H1 (cell line): Measurements from ENCODE around the gene RALY.

Experiments used
- CEBPB ChIP-seq: IDR thresholded peaks from 2 replicates; pipeline ENCODE4 v1.6.1; 2012; ENCODE audit warnings: low read depth, low read length
- CHD2 ChIP-seq: IDR thresholded peaks from 2 replicates; pipeline ENCODE4 v1.6.1; 2012; ENCODE audit warnings: low read length, improper control_type of control experiment
- CTCF ChIP-seq, 3 experiments: IDR thresholded peaks; 1 replicate in 2 of 3; 2 replicates in 1 of 3; pipeline versions ENCODE4 v1.5.1 to v1.6.1; 2011; ENCODE audit warnings: low read length in 3 of 3, mild to moderate bottlenecking in 3 of 3, inconsistent platforms in 2 of 3, low read depth in 1 of 3, moderate library complexity in 1 of 3; ENCODE audit not compliant: insufficient read depth in 1 of 3; ENCODE audit errors: control extremely low read depth in 1 of 3
- EP300 ChIP-seq, 2 experiments: IDR thresholded peaks; 1 replicate in 1 of 2; 2 replicates in 1 of 2; pipeline ENCODE4 v1.6.1; 2011 to 2012; ENCODE audit warnings: low read depth in 2 of 2, low read length in 2 of 2, mild to moderate bottlenecking in 2 of 2, borderline replicate concordance in 1 of 2, inconsistent platforms in 1 of 2, moderate library complexity in 1 of 2
- EZH2 ChIP-seq: fragments of 200-600 bp; sonication (generic); IDR thresholded peaks from 2 replicates; pipeline ENCODE4 v1.7.1; 2012; ENCODE audit warnings: low read depth, mild to moderate bottlenecking, moderate library complexity, low read length, inconsistent platforms; ENCODE audit not compliant: severe bottlenecking
- POLR2A ChIP-seq, 2 experiments: IDR thresholded peaks; 1 replicate in 1 of 2; 2 replicates in 1 of 2; pipeline ENCODE4 v1.6.1; 2011; ENCODE audit warnings: low read depth in 2 of 2, low read length in 2 of 2, mild to moderate bottlenecking in 2 of 2; ENCODE audit errors: control extremely low read depth in 1 of 2
- RAD21 ChIP-seq, 2 experiments: IDR thresholded peaks in 1 of 2; conservative IDR thresholded peaks in 1 of 2; 2 replicates each; pipeline ENCODE4 v1.6.1; 2011; ENCODE audit warnings: low read depth in 2 of 2, low read length in 2 of 2, improper control_type of control experiment in 1 of 2, inconsistent platforms in 1 of 2, mild to moderate bottlenecking in 1 of 2, moderate library complexity in 1 of 2
- RFX5 ChIP-seq: IDR thresholded peaks from 2 replicates; pipeline ENCODE4 v1.6.1; 2011; ENCODE audit warnings: low read depth, low read length, improper control_type of control experiment, borderline replicate concordance
- SP2 ChIP-seq: IDR thresholded peaks from 2 replicates; pipeline ENCODE4 v1.6.1; 2012; ENCODE audit warnings: mild to moderate bottlenecking, low read length, inconsistent platforms
- TAF1 ChIP-seq: IDR thresholded peaks from 2 replicates; pipeline ENCODE4 v1.6.1; 2011; ENCODE audit warnings: mild to moderate bottlenecking, low read depth, low read length
- ZNF274 ChIP-seq: IDR thresholded peaks from 2 replicates; pipeline ENCODE4 v1.7.0; 2012; ENCODE audit warnings: low read length, borderline replicate concordance; ENCODE audit errors: extremely low read depth

- TF ChIP-seq CEBPB (no peak), CTCF (IDR thresholded peaks at IDR 0.05; ENCODE audit: control extremely low read depth in 1 of 3, insufficient read depth in 1 of 3, low read depth in 1 of 3, low read length in 3 of 3) (no peak), SP2 (no peak), POLR2A (IDR thresholded peaks at IDR 0.05; ENCODE audit: control extremely low read depth in 1 of 2, low read depth in 2 of 2, low read length in 2 of 2) (no peak), EZH2 (no peak), RFX5 (no peak), RAD21 (IDR thresholded peaks at IDR 0.05 in 1 of 2, conservative IDR thresholded peaks at IDR 0.05 in 1 of 2; ENCODE audit: low read depth in 2 of 2, low read length in 2 of 2) (no peak), TAF1 (no peak), EP300 (IDR thresholded peaks at IDR 0.05; ENCODE audit: borderline replicate concordance in 1 of 2, low read depth in 2 of 2, low read length in 2 of 2) (no peak), CHD2 (no peak), ZNF274 (no peak)
These were observed 98.0 kb downstream of the RALY start for GRCh38 chr20:34091637-34092200.
